ENCODE results near the gene FBXO24. TPM values are rescaled to one million over a fixed set of nuclear protein-coding genes. Genes with fewer than 3 reads are reported as not detected.

The FBXO24 gene
- total RNA-seq (2014; rRNA removed; shearing (Covaris generic)): 0.69 and 3.8 TPM in 2 replicates

GRCh38 chr7:100586266-100587025 lies at the start of gene FBXO24:
Gene FBXO24 (plus strand): TSS chr7:100586328. CDS start chr7:100586626, 298 bp downstream.

GRCh38 chr7:100538654-100539435 lies 47.3 kb upstream of the FBXO24 start, which contains the start of gene AGFG2:
Gene AGFG2 (plus strand): TSS chr7:100539203. CDS start chr7:100539347, 144 bp downstream.

GRCh38 chr7:100573691-100574361 lies 12.3 kb upstream of the FBXO24 start, which contains the start of gene SAP25:
Gene SAP25 (minus strand): TSS chr7:100573900. CDS start chr7:100573742, 158 bp downstream.

GRCh38 chr7:100585511-100586265 lies 440 bp upstream of the FBXO24 start, which contains the start of gene LRCH4:
Gene LRCH4 (minus strand): TSS chr7:100586129. CDS start chr7:100586100, 29 bp downstream.

GRCh38 chr7:100611983-100612729 lies 26.0 kb downstream of the FBXO24 start, which contains the start of gene MOSPD3:
Gene MOSPD3 (plus strand): TSS chr7:100612540. CDS start chr7:100612792, 252 bp downstream.

GRCh38 chr7:100641463-100641859 lies 55.3 kb downstream of the FBXO24 start, which contains the start of gene TFR2:
Gene TFR2 (minus strand): TSS chr7:100641552. CDS start chr7:100641509, 43 bp downstream.

Small RNA genes lying within 50 kb of the gene (small RNA-seq; reads per million reads assigned to genes)
- not detected for gene SAP25

Other genes starting within 250 kb of the FBXO24 start
- 31.3 and 37.6 TPM in 2 replicates for gene PILRB, start 228.2 kb upstream of the FBXO24 start, total RNA-seq (2014; rRNA removed; shearing (Covaris generic))
- gene PILRA, start 212.8 kb upstream of the FBXO24 start, total RNA-seq (2014; rRNA removed; shearing (Covaris generic)): 0.24 and 0.45 TPM in 2 replicates
- 0.66 and 2.4 TPM in 2 replicates for gene ZCWPW1, start 157.6 kb upstream of the FBXO24 start, total RNA-seq (2014; rRNA removed; shearing (Covaris generic))
- gene MEPCE, start 156.5 kb upstream of the FBXO24 start, total RNA-seq (2014; rRNA removed; shearing (Covaris generic)): 55.1 and 59.2 TPM in 2 replicates
- 72.5 and 77.9 TPM in 2 replicates for gene PPP1R35, start 149.8 kb upstream of the FBXO24 start, total RNA-seq (2014; rRNA removed; shearing (Covaris generic))
- 0.38 and 0.61 TPM in 2 replicates for gene SPACDR, start 122.1 kb upstream of the FBXO24 start, total RNA-seq (2014; rRNA removed; shearing (Covaris generic))
- gene TSC22D4, start 107.1 kb upstream of the FBXO24 start, total RNA-seq (2014; rRNA removed; shearing (Covaris generic)): 29.2 and 38.4 TPM in 2 replicates
- 0.08 and 0.42 TPM in 2 replicates for gene NYAP1, start 102.4 kb upstream of the FBXO24 start, total RNA-seq (2014; rRNA removed; shearing (Covaris generic))
- 6.7 and 12.5 TPM in 2 replicates for gene AGFG2, start 47.1 kb upstream of the FBXO24 start, total RNA-seq (2014; rRNA removed; shearing (Covaris generic))
- not detected in 2 replicates for gene SAP25, start 12.4 kb upstream of the FBXO24 start, total RNA-seq (2014; rRNA removed; shearing (Covaris generic))
- 10.8 and 12.8 TPM in 2 replicates for gene LRCH4, start 199 bp upstream of the FBXO24 start, total RNA-seq (2014; rRNA removed; shearing (Covaris generic))
- gene PCOLCE, start 16.0 kb downstream of the FBXO24 start, total RNA-seq (2014; rRNA removed; shearing (Covaris generic)): 143 and 144 TPM in 2 replicates
- 8.6 and 14.9 TPM in 2 replicates for gene MOSPD3, start 26.2 kb downstream of the FBXO24 start, total RNA-seq (2014; rRNA removed; shearing (Covaris generic))
- 0.04 TPM in 1 of 2 replicates, not detected in the other for gene TFR2, start 55.2 kb downstream of the FBXO24 start, total RNA-seq (2014; rRNA removed; shearing (Covaris generic))
- not detected in 2 replicates for gene ACTL6B, start 70.1 kb downstream of the FBXO24 start, total RNA-seq (2014; rRNA removed; shearing (Covaris generic))
- 96.3 and 114 TPM in 2 replicates for gene GNB2, start 87.4 kb downstream of the FBXO24 start, total RNA-seq (2014; rRNA removed; shearing (Covaris generic))
- 25.1 and 25.2 TPM in 2 replicates for gene GIGYF1, start 107.9 kb downstream of the FBXO24 start, total RNA-seq (2014; rRNA removed; shearing (Covaris generic))
- 94.5 and 103 TPM in 2 replicates for gene POP7, start 119.8 kb downstream of the FBXO24 start, total RNA-seq (2014; rRNA removed; shearing (Covaris generic))
- gene EPO, start 134.1 kb downstream of the FBXO24 start, total RNA-seq (2014; rRNA removed; shearing (Covaris generic)): not detected in 2 replicates
- gene ZAN, start 147.3 kb downstream of the FBXO24 start, total RNA-seq (2014; rRNA removed; shearing (Covaris generic)): not detected in 2 replicates
- gene EPHB4, start 241.2 kb downstream of the FBXO24 start, total RNA-seq (2014; rRNA removed; shearing (Covaris generic)): 36.7 and 37.4 TPM in 2 replicates

All from A375 (cell line).